GM12878 (cell line): ENCODE measurements around the gene OR10G8. TPM values are rescaled to one million over a fixed set of nuclear protein-coding genes. Genes with fewer than 3 reads are reported as not detected.
"Not testable (repeated sequence)": the region's sequence is repeated elsewhere in the genome, so short reads cannot be mapped to it uniquely, and the experiment has no call there.

Experiments used
- ATAC-seq: fragments of 200-7000 bp; cut with Tn5 transposase; 3 replicates; pipeline ENCODE4 v1.9.1; 2020; ENCODE audit warnings: mild to moderate bottlenecking, moderate library complexity
- BruUV-seq: library from RNA; stranded (reverse); fragments of 400-500 nt; replicated peaks from 2 replicates; lab custom pipeline; 2021; lab: Mats Ljungman, UMichigan
- CTCF ChIA-PET: fragments of 300-600 bp; sonication (Branson Sonifier 250); formaldehyde crosslinking; extraction: SDS; loops from one replicate; lab custom pipeline; 2021; ENCODE audit warnings: inconsistent platforms; lab: Yijun Ruan, JAX
- POLR2A ChIA-PET: fragments of 350-600 bp; formaldehyde crosslinking; extraction: SDS; loops from one replicate; lab custom pipeline; 2021; ENCODE audit warnings: inconsistent platforms; lab: Charles Lee
- RAD21 ChIA-PET: fragments of 300-600 bp; sonication (Branson Sonifier 250); formaldehyde crosslinking; loops from one replicate; lab custom pipeline; 2023; ENCODE audit warnings: antibody characterized with exemption; ENCODE audit not compliant: unreplicated experiment; lab: Charles Lee
- SMC1A ChIA-PET: fragments of 300-600 bp; sonication (Branson Sonifier 250); formaldehyde crosslinking; loops from one replicate; lab custom pipeline; 2023; ENCODE audit not compliant: unreplicated experiment, uncharacterized antibody; lab: Charles Lee
- DNase-seq: peaks from one replicate; pipeline ENCODE4 v3.0.0-alpha.2; 2011; ENCODE audit warnings: low read depth, low spot score
- FAIRE-seq: peaks from 3 replicates; lab custom pipeline; 2011; peaks lifted over from hg19 to GRCh38; lab: Jason Lieb, UNC
- H2AFZ ChIP-seq: 2 replicates; pipeline ENCODE4 v1.6.0; 2011; ENCODE audit warnings: low read depth, low read length, control low read depth; ENCODE audit not compliant: control insufficient read depth
- H3K27ac ChIP-seq: 2 replicates; pipeline ENCODE4 v1.5.1; 2011; ENCODE audit warnings: control low read depth; ENCODE audit not compliant: control insufficient read depth, insufficient read depth
- H3K27me3 ChIP-seq, 2 experiments: replicated peaks in 1 of 2; 2 replicates each; pipeline versions ENCODE4 v1.6.0 to v1.6.1; 2011; ENCODE audit warnings: low read length in 1 of 2; ENCODE audit not compliant: control insufficient read depth in 2 of 2, insufficient read depth in 2 of 2
- H3K36me3 ChIP-seq, 2 experiments: 2 replicates each; pipeline ENCODE4 v1.5.1; 2011; ENCODE audit warnings: low read length in 1 of 2; ENCODE audit not compliant: control insufficient read depth in 2 of 2, insufficient read depth in 2 of 2
- H3K4me1 ChIP-seq: 2 replicates; pipeline ENCODE4 v1.6.1; 2011; ENCODE audit warnings: mild to moderate bottlenecking, low read length, moderate library complexity, mixed read lengths; ENCODE audit not compliant: control insufficient read depth, insufficient read depth
- H3K4me2 ChIP-seq: 2 replicates; pipeline ENCODE4 v1.6.0; 2011; ENCODE audit warnings: control low read depth; ENCODE audit not compliant: control insufficient read depth, insufficient read depth
- H3K4me3 ChIP-seq: fragments of 200-600 bp; sonication (generic); 2 replicates; pipeline ENCODE4 v1.5.1; 2016
- H3K79me2 ChIP-seq: 2 replicates; pipeline ENCODE4 v1.6.0; 2011; ENCODE audit warnings: low read length; ENCODE audit not compliant: control insufficient read depth, insufficient read depth
- H3K9ac ChIP-seq: 2 replicates; pipeline ENCODE4 v1.8.0; 2011; ENCODE audit warnings: low read length, control low read depth, mixed read lengths; ENCODE audit not compliant: control insufficient read depth, insufficient read depth
- H3K9me3 ChIP-seq: replicated peaks from 3 replicates; pipeline ENCODE4 v1.5.1; 2011; ENCODE audit warnings: mild to moderate bottlenecking, low read length; ENCODE audit not compliant: control insufficient read depth, insufficient read depth
- H4K20me1 ChIP-seq: 2 replicates; pipeline ENCODE4 v1.6.0; 2011; ENCODE audit not compliant: control insufficient read depth, insufficient read depth
- CBFB ChIP-seq: IDR thresholded peaks from 2 replicates; pipeline ENCODE4 v1.6.1; 2016; ENCODE audit warnings: antibody characterized with exemption, low read depth
- CTCF ChIP-seq, 3 experiments: IDR thresholded peaks in 2 of 3; conservative IDR thresholded peaks in 1 of 3; 2 replicates each; pipeline ENCODE4 v1.5.1; 2011; ENCODE audit warnings: low read depth in 3 of 3, low read length in 3 of 3, mild to moderate bottlenecking in 3 of 3, control low read depth in 2 of 3, moderate library complexity in 2 of 3, inconsistent platforms in 1 of 3, mixed read lengths in 1 of 3; ENCODE audit not compliant: control insufficient read depth in 2 of 3, insufficient read depth in 1 of 3; ENCODE audit errors: extremely low read depth in 1 of 3
- ELK1 ChIP-seq: IDR thresholded peaks from 2 replicates; pipeline ENCODE4 v1.6.1; 2012; ENCODE audit warnings: low read depth, low read length, improper control_type of control experiment
- POLR2AphosphoS2 ChIP-seq: IDR thresholded peaks from 2 replicates; pipeline ENCODE4 v1.6.1; 2011; ENCODE audit warnings: low read depth, mild to moderate bottlenecking, low read length, improper control_type of control experiment, moderate library complexity
- SIN3A ChIP-seq: IDR thresholded peaks from 2 replicates; pipeline ENCODE4 v1.6.1; 2012; ENCODE audit warnings: low read depth, low read length, improper control_type of control experiment
- STAT1 ChIP-seq: fragments of 450-650 bp; conservative IDR thresholded peaks from 2 replicates; pipeline ENCODE4 v1.6.1; 2014; ENCODE audit warnings: antibody characterized with exemption, mild to moderate bottlenecking
- TCF12 ChIP-seq: IDR thresholded peaks from 2 replicates; pipeline ENCODE4 v1.6.1; 2011; ENCODE audit warnings: low read depth, mild to moderate bottlenecking, low read length
- TCF3 ChIP-seq: IDR thresholded peaks from 2 replicates; pipeline ENCODE4 v1.6.1; 2012; ENCODE audit warnings: low read depth, mild to moderate bottlenecking, low read length, borderline replicate concordance; ENCODE audit not compliant: insufficient read depth
- TCF7 ChIP-seq: IDR thresholded peaks from 2 replicates; pipeline ENCODE4 v1.6.1; 2014; ENCODE audit warnings: antibody characterized with exemption, borderline replicate concordance
- USF1 ChIP-seq: IDR thresholded peaks from 2 replicates; pipeline ENCODE4 v1.6.1; 2011; ENCODE audit warnings: borderline replicate concordance, low read depth, mild to moderate bottlenecking, moderate library complexity, mixed read lengths, low read length; ENCODE audit not compliant: insufficient read depth; ENCODE audit errors: extremely low read length
- ZBED1 ChIP-seq: IDR thresholded peaks from 2 replicates; pipeline ENCODE4 v1.6.1; 2016; ENCODE audit warnings: borderline replicate concordance
- ZNF384 ChIP-seq: IDR thresholded peaks from 2 replicates; pipeline ENCODE4 v1.6.1; 2012; ENCODE audit warnings: low read depth, mild to moderate bottlenecking, low read length, improper control_type of control experiment, borderline replicate concordance
- WGBS: methylation state at CpG from one replicate; pipeline ENCODE4 v1.1.6; 2016; ENCODE audit warnings: low lambda C conversion rate; ENCODE audit not compliant: insufficient replicate concordance, insufficient coverage; ENCODE audit errors: missing lambda C conversion rate; 5-methylcytosine and 5-hydroxymethylcytosine counted together
- in situ Hi-C: fragments of 300-500 bp; cut with MboI; formaldehyde crosslinking; loops from 9 replicates; pipeline ENCODE4 v1.14.3; 2018; ENCODE audit warnings: mixed read lengths
- intact Hi-C: fragments of 100-400 bp; cut with micrococcal nuclease; formaldehyde crosslinking; loops from one replicate; pipeline ENCODE4 v1.14.2; 2022; ENCODE audit not compliant: unreplicated experiment
- polyA plus RNA-seq, 11 experiments: library from polyadenylated mRNA; depleted of rRNA in 4 of 11; unstranded in 6 of 11; stranded (reverse) in 5 of 11; fragments of >200 nt; fragmentation: Nextera tagmentation in 4 of 11; fragmentation: Illumina TruSeq in 1 of 11; extraction: Ambion mirVana in 4 of 11; extraction: Trizol in 1 of 11; gene quantifications; 1 replicate in 1 of 11; 2 replicates in 10 of 11; pipeline versions ENCODE4 v1.2.1 to v1.2.3, GENCODE V29; 2011 to 2016; ENCODE audit warnings: inconsistent platforms in 2 of 11, missing spikeins in 2 of 11, low read depth in 1 of 11
- total RNA-seq, 4 experiments: library from RNA; depleted of rRNA in 3 of 4; stranded (reverse); fragments of >200 nt in 3 of 4; fragmentation: Illumina TruSeq in 1 of 4; extraction: Trizol in 1 of 4; gene quantifications; 2 replicates each; pipeline versions ENCODE4 v1.2.1 to v1.2.3, GENCODE V29; 2013 to 2021

OR10G8 gene
- total and polyA plus RNA-seq, 10 of the 15 experiments (the other 5 are each of a cell fraction or from before 2014, with no cell fraction given): not detected

DNA sequence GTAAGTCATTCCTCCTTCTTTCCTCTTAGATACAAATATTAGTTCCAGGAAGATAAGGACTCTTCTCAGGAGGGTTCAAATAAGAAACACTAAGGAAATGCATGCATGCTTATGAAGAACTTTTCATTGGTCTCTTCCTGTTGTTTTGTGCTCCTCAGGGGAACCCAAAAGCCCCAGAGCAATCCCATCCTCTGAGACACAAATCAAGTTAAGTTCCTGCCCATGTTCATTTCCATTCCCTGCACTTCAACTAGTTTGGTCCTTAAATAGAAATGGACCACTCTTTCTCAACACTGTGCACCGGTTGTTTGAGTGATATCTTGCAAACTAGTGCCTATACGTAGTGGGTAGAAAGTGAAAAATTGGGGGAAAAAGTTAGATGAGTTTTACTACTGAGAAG lies 13.9 kb upstream of the OR10G8 start, which contains the start of gene OR10G4:
TSS of gene OR10G4 (plus strand) at position 301 of the 400 bp plus-strand sequence. CDS start 2,578 bp downstream, outside the sequence.
- no peaks in the 10 kb centered on the region for H4K20me1 ChIP-seq
- POLR2A ChIA-PET: no interaction called here
- no peak within 1 kb of the TSS for H3K4me3 ChIP-seq
- no peaks in the 10 kb centered on the region for H3K27me3 ChIP-seq
- SMC1A ChIA-PET: no interaction called here
- H3K4me2 ChIP-seq: no peak within 1 kb of the TSS
- H3K79me2 ChIP-seq: no peaks in the 10 kb centered on the region
- CTCF ChIA-PET: no interaction called here
- no peak for DNase-seq
- in situ Hi-C loops: no loop called here
- no peak within 1 kb of the TSS for H2AFZ ChIP-seq
- no peak within 1 kb of the TSS for H3K27ac ChIP-seq
- 4% methylated on average over 2 of the region's 2 CpGs for WGBS
- intact Hi-C loops: no loop called here
- RAD21 ChIA-PET: no interaction called here
- no peak for FAIRE-seq
- no peak within 1 kb of the TSS for H3K9ac ChIP-seq
- no peak for TF ChIP-seq SIN3A
- no peak for TF ChIP-seq ZNF384
- no peak for TF ChIP-seq CBFB
- TF ChIP-seq ZBED1: no peak
- no peak for TF ChIP-seq POLR2AphosphoS2
- no peak for TF ChIP-seq STAT1
- no peak for TF ChIP-seq TCF7
- TF ChIP-seq CTCF (IDR thresholded peaks at IDR 0.05 in 2 of 3, conservative IDR thresholded peaks at IDR 0.05 in 1 of 3; ENCODE audit: control insufficient read depth in 2 of 3, extremely low read depth in 1 of 3, insufficient read depth in 1 of 3, low read depth in 3 of 3, low read length in 3 of 3): no peak
- no peak for TF ChIP-seq ELK1
- TF ChIP-seq USF1: no peak
- no peak for TF ChIP-seq TCF3
- no peak for TF ChIP-seq TCF12
- TF ChIP-seq, all 136 proteins: peak for 0
- no peak for ATAC-seq
- no peaks in the 10 kb centered on the region for H3K9me3 ChIP-seq
- H3K4me1 ChIP-seq: no peaks in the 10 kb centered on the region
- no peaks in the 10 kb centered on the region for H3K36me3 ChIP-seq
- BruUV-seq: no TSS peak

DNA sequence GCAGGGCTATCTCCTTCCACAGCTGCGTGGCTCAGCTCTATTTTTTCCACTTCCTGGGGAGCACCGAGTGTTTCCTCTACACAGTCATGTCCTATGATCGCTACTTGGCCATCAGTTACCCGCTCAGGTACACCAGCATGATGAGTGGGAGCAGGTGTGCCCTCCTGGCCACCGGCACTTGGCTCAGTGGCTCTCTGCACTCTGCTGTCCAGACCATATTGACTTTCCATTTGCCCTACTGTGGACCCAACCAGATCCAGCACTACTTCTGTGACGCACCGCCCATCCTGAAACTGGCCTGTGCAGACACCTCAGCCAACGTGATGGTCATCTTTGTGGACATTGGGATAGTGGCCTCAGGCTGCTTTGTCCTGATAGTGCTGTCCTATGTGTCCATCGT lies 10.8 kb upstream of the OR10G8 start:
- SMC1A ChIA-PET, H2AFZ ChIP-seq, H3K9ac ChIP-seq, FAIRE-seq, CTCF ChIA-PET, H3K4me2 ChIP-seq, POLR2A ChIA-PET, H3K27ac ChIP-seq, in situ Hi-C loops, H3K79me2 ChIP-seq, ATAC-seq, H3K4me3 ChIP-seq, DNase-seq, RAD21 ChIA-PET, intact Hi-C loops, H4K20me1 ChIP-seq, H3K36me3 ChIP-seq, H3K9me3 ChIP-seq, H3K27me3 ChIP-seq, H3K4me1 ChIP-seq, BruUV-seq: not testable (repeated sequence)
- 40% methylated on average over 5 of the region's 9 CpGs for WGBS
